OCI-LY1 (cell line): ENCODE data around the gene NPC2.
"Not testable (repeated sequence)": the region's sequence is repeated elsewhere in the genome, so short reads cannot be mapped to it uniquely, and the experiment has no call there.

Experiments used
- H2AFZ ChIP-seq: fragments of 200-600 bp; sonication (generic), shearing (Covaris generic); 2 replicates; pipeline ENCODE4 v1.6.0; 2014; ENCODE audit warnings: antibody characterized with exemption, mild to moderate bottlenecking, low read length
- H3F3A ChIP-seq: fragments of 200-600 bp; sonication (generic), shearing (Covaris generic); 2 replicates; pipeline ENCODE4 v1.6.0; 2014; ENCODE audit warnings: mild to moderate bottlenecking, antibody characterized with exemption, low read length, moderate library complexity; ENCODE audit not compliant: insufficient read depth
- H3K27ac ChIP-seq: fragments of 200-600 bp; sonication (generic); 2 replicates; pipeline ENCODE4 v1.5.1; 2014; ENCODE audit warnings: low read length, mixed run types, mild to moderate bottlenecking, low read depth; ENCODE audit not compliant: poor library complexity, severe bottlenecking
- H3K27me3 ChIP-seq: fragments of 200-600 bp; sonication (generic); 2 replicates; pipeline ENCODE4 v1.6.0; 2014; ENCODE audit warnings: antibody characterized with exemption, mild to moderate bottlenecking, low read length, moderate library complexity; ENCODE audit not compliant: insufficient read depth
- H3K36me3 ChIP-seq: fragments of 200-600 bp; sonication (generic); 2 replicates; pipeline ENCODE4 v1.6.1; 2014; ENCODE audit warnings: mild to moderate bottlenecking, antibody characterized with exemption, low read length, moderate library complexity, mixed read lengths; ENCODE audit not compliant: insufficient read depth
- H3K4me1 ChIP-seq: fragments of 200-600 bp; sonication (generic); 2 replicates; pipeline ENCODE4 v1.5.1; 2014; ENCODE audit warnings: mild to moderate bottlenecking, low read length, moderate library complexity; ENCODE audit not compliant: insufficient read depth, severe bottlenecking
- H3K4me2 ChIP-seq: fragments of 200-600 bp; sonication (generic), shearing (Covaris generic); 2 replicates; pipeline ENCODE4 v1.6.1; 2014; ENCODE audit warnings: low read length
- H3K4me3 ChIP-seq: fragments of 200-600 bp; sonication (generic); 2 replicates; pipeline ENCODE4 v1.5.1; 2014; ENCODE audit warnings: low read length, low read depth, mild to moderate bottlenecking, mixed read lengths; ENCODE audit not compliant: poor library complexity, severe bottlenecking
- H3K79me2 ChIP-seq: fragments of 200-600 bp; shearing (Covaris generic); 2 replicates; pipeline ENCODE4 v1.6.1; 2016; ENCODE audit warnings: mixed run types, low read length, mixed read lengths; ENCODE audit not compliant: insufficient read depth
- H3K9ac ChIP-seq: fragments of 200-600 bp; sonication (generic), shearing (Covaris generic); 2 replicates; pipeline ENCODE4 v1.6.1; 2014; ENCODE audit warnings: mild to moderate bottlenecking, low read length, mixed read lengths
- H3K9me2 ChIP-seq: fragments of 200-600 bp; sonication (generic), shearing (Covaris generic); 2 replicates; pipeline ENCODE4 v1.6.1; 2014; ENCODE audit warnings: low read depth, mild to moderate bottlenecking, low read length, mixed read lengths
- H3K9me3 ChIP-seq: fragments of 200-600 bp; shearing (Covaris generic); 2 replicates; pipeline ENCODE4 v1.6.1; 2014; ENCODE audit warnings: low read length, mixed read lengths
- H4K20me1 ChIP-seq: fragments of 200-600 bp; sonication (generic), shearing (Covaris generic); 2 replicates; pipeline ENCODE4 v1.6.0; 2016; ENCODE audit warnings: mild to moderate bottlenecking, low read length; ENCODE audit not compliant: insufficient read depth
- CTCF ChIP-seq: fragments of 200-600 bp; sonication (generic), shearing (Covaris generic); IDR thresholded peaks from 2 replicates; pipeline ENCODE4 v1.5.1; 2017; ENCODE audit warnings: mild to moderate bottlenecking, antibody characterized with exemption, low read length, moderate library complexity, mixed read lengths
- EZH2 ChIP-seq: fragments of 200-600 bp; sonication (generic), shearing (Covaris generic); IDR thresholded peaks from 2 replicates; pipeline ENCODE4 v1.8.0; 2017; ENCODE audit warnings: borderline replicate concordance, mixed run types, mild to moderate bottlenecking, antibody characterized with exemption, low read length, moderate library complexity, mixed read lengths

NPC2 gene

GRCh38 chr14:74457565-74457895, 35.6 kb downstream of the NPC2 start:
- H3K4me2 ChIP-seq, result no peak overlapping the region
- H3F3A ChIP-seq, result no peaks in the 10 kb centered on the region
- no peak overlapping the region for H3K4me3 ChIP-seq
- H3K36me3 ChIP-seq, result no peaks in the 10 kb centered on the region; the same call in 1 of the 2 replicates
- peaks cover 4% of the 10 kb centered on the region for H3K27me3 ChIP-seq
- H3K9me2 ChIP-seq, result no peaks in the 10 kb centered on the region
- H3K9ac ChIP-seq, result no peak overlapping the region
- TF ChIP-seq EZH2 (no peak), CTCF (no peak)
- peaks cover 4% of the 10 kb centered on the region for H3K9me3 ChIP-seq
- no peaks in the 10 kb centered on the region for H4K20me1 ChIP-seq
- no peak overlapping the region for H2AFZ ChIP-seq
- H3K27ac ChIP-seq, result no peak overlapping the region
- H3K4me1 ChIP-seq, result no peaks in the 10 kb centered on the region
- H3K79me2 ChIP-seq, result no peaks in the 10 kb centered on the region

GRCh38 chr14:74456684-74457564, 36.2 kb downstream of the NPC2 start:
- H3K4me1 ChIP-seq, result no peaks in the 10 kb centered on the region
- H3K9me3 ChIP-seq, result peaks cover 4% of the 10 kb centered on the region
- no peaks in the 10 kb centered on the region for H3F3A ChIP-seq
- H2AFZ ChIP-seq, result no peak overlapping the region
- no peaks in the 10 kb centered on the region for H3K9me2 ChIP-seq
- no peak overlapping the region for H3K4me2 ChIP-seq
- no peaks in the 10 kb centered on the region for H4K20me1 ChIP-seq
- H3K27me3 ChIP-seq, result peaks cover 4% of the 10 kb centered on the region
- H3K9ac ChIP-seq, result no peak overlapping the region
- no peak overlapping the region for H3K27ac ChIP-seq
- no peaks in the 10 kb centered on the region; the same call in 1 of the 2 replicates for H3K36me3 ChIP-seq
- H3K4me3 ChIP-seq, result no peak overlapping the region
- H3K79me2 ChIP-seq, result no peaks in the 10 kb centered on the region
- TF ChIP-seq CTCF (no peak), EZH2 (no peak)

GRCh38 chr14:74454397-74454796, 38.7 kb downstream of the NPC2 start:
- not testable (repeated sequence) for H3K9me2 ChIP-seq, H3K27ac ChIP-seq, H4K20me1 ChIP-seq, H3F3A ChIP-seq, H3K27me3 ChIP-seq, H3K4me3 ChIP-seq, H3K4me1 ChIP-seq, H2AFZ ChIP-seq, H3K9me3 ChIP-seq, H3K4me2 ChIP-seq, H3K9ac ChIP-seq, H3K79me2 ChIP-seq, H3K36me3 ChIP-seq

GRCh38 chr14:74444866-74445265, 48.2 kb downstream of the NPC2 start:
- Histone ChIP-seq H2AFZ (no peak overlapping the region), H3K4me2 (no peak overlapping the region), H3K79me2 (no peaks in the 10 kb centered on the region), H3K4me1 (no peaks in the 10 kb centered on the region), H3F3A (no peaks in the 10 kb centered on the region), H3K27ac (no peak overlapping the region), H3K36me3 (no peaks in the 10 kb centered on the region), H3K9me2 (no peaks in the 10 kb centered on the region), H3K27me3 (no peaks in the 10 kb centered on the region), H3K9me3 (no peaks in the 10 kb centered on the region), H4K20me1 (no peaks in the 10 kb centered on the region), H3K4me3 (no peak overlapping the region), H3K9ac (no peak overlapping the region)
- no peak for TF ChIP-seq CTCF
- TF ChIP-seq EZH2, result no peak
